HEK293 (cell line): ENCODE data around the gene SIGLEC15.

Experiments used
- CTCF ChIA-PET: fragments of 350-600 bp; formaldehyde crosslinking; extraction: SDS; loops from one replicate; lab custom pipeline; 2021; ENCODE audit warnings: antibody characterized with exemption; lab: Yijun Ruan, JAX
- POLR2A ChIA-PET: fragments of 300-600 bp; formaldehyde crosslinking; extraction: SDS; loops from one replicate; lab custom pipeline; 2020; ENCODE audit warnings: antibody characterized with exemption, inconsistent platforms; lab: Yijun Ruan, JAX
- H3K27ac ChIP-seq: fragments of 200-500 bp; sonication (Bioruptor generic); 2 replicates; pipeline ENCODE4 v1.5.1; 2014; ENCODE audit warnings: low read depth, low read length, control low read depth, inconsistent platforms; ENCODE audit errors: extremely low read depth
- H3K36me3 ChIP-seq, 2 experiments: fragments of 200-500 bp in 1 of 2; sonication (Bioruptor generic) in 1 of 2; 1 replicate in 1 of 2; 2 replicates in 1 of 2; pipeline ENCODE4 v1.5.1; 2014 to 2017; ENCODE audit warnings: inconsistent platforms in 2 of 2, low read length in 2 of 2; ENCODE audit not compliant: control insufficient read depth in 2 of 2, insufficient read depth in 1 of 2
- H3K4me1 ChIP-seq: fragments of 200-500 bp; sonication (Bioruptor generic); 2 replicates; pipeline ENCODE4 v1.5.1; 2014; ENCODE audit warnings: mild to moderate bottlenecking, low read length, inconsistent platforms; ENCODE audit not compliant: control insufficient read depth, insufficient read depth
- H3K4me3 ChIP-seq: 2 replicates; pipeline ENCODE4 v1.5.1; 2011; ENCODE audit warnings: low read depth, mild to moderate bottlenecking, control low read depth, low read length, moderate library complexity
- H3K9me3 ChIP-seq: fragments of 200-500 bp; sonication (Bioruptor generic); 2 replicates; pipeline ENCODE4 v1.5.1; 2014; ENCODE audit warnings: low read depth, low read length, inconsistent platforms; ENCODE audit not compliant: control insufficient read depth, insufficient read depth
- ATF2 ChIP-seq: fragments of 450-650 bp; formaldehyde crosslinking; IDR thresholded peaks from 2 replicates; pipeline ENCODE4 v1.5.1; 2016; ENCODE audit warnings: missing biosample characterization, missing genetic modification characterization, low read depth
- MEIS1 ChIP-seq: sonication (generic); formaldehyde crosslinking; IDR thresholded peaks from 2 replicates; pipeline ENCODE4 v1.8.1; 2022; ENCODE audit warnings: missing genetic modification reagents, mild to moderate bottlenecking, borderline replicate concordance
- PATZ1 ChIP-seq: fragments of 450-650 bp; formaldehyde crosslinking; IDR thresholded peaks from 2 replicates; pipeline ENCODE4 v1.5.1; 2016; ENCODE audit warnings: missing biosample characterization, missing genetic modification characterization
- PRDM2 ChIP-seq: fragments of 450-650 bp; formaldehyde crosslinking; IDR thresholded peaks from 2 replicates; pipeline ENCODE4 v1.5.1; 2016; ENCODE audit warnings: missing biosample characterization, missing genetic modification characterization, borderline replicate concordance
- SCRT2 ChIP-seq: fragments of 450-650 bp; formaldehyde crosslinking; IDR thresholded peaks from 2 replicates; pipeline ENCODE4 v1.5.1; 2016; ENCODE audit warnings: missing biosample characterization, missing genetic modification characterization
- ZBTB10 ChIP-seq: fragments of 450-650 bp; formaldehyde crosslinking; IDR thresholded peaks from 2 replicates; pipeline ENCODE4 v1.5.1; 2016; ENCODE audit warnings: missing biosample characterization, missing genetic modification characterization
- ZBTB49 ChIP-seq: fragments of 450-650 bp; formaldehyde crosslinking; IDR thresholded peaks from 2 replicates; pipeline ENCODE4 v1.5.1; 2016; ENCODE audit warnings: missing biosample characterization, missing genetic modification characterization, low read depth
- ZNF175 ChIP-seq: fragments of 450-650 bp; formaldehyde crosslinking; IDR thresholded peaks from 2 replicates; pipeline ENCODE4 v1.5.1; 2016; ENCODE audit warnings: missing biosample characterization, missing genetic modification characterization
- ZNF302 ChIP-seq: fragments of 450-650 bp; formaldehyde crosslinking; IDR thresholded peaks from 2 replicates; pipeline ENCODE4 v1.5.1; 2016; ENCODE audit warnings: missing biosample characterization, missing genetic modification characterization, low read depth
- ZNF350 ChIP-seq: fragments of 450-650 bp; formaldehyde crosslinking; IDR thresholded peaks from 2 replicates; pipeline ENCODE4 v1.5.0; 2017; ENCODE audit warnings: missing biosample characterization, mild to moderate bottlenecking, missing genetic modification characterization
- ZNF391 ChIP-seq: fragments of 450-650 bp; formaldehyde crosslinking; IDR thresholded peaks from 2 replicates; pipeline ENCODE4 v1.5.1; 2016; ENCODE audit warnings: low read depth, missing biosample characterization, missing genetic modification characterization, borderline replicate concordance
- ZNF423 ChIP-seq: fragments of 450-650 bp; formaldehyde crosslinking; IDR thresholded peaks from 2 replicates; pipeline ENCODE4 v1.5.1; 2016; ENCODE audit warnings: missing biosample characterization, missing genetic modification characterization
- ZNF433 ChIP-seq: fragments of 450-650 bp; formaldehyde crosslinking; IDR thresholded peaks from 2 replicates; pipeline ENCODE4 v1.5.1; 2016; ENCODE audit warnings: missing biosample characterization, missing genetic modification characterization, low read depth
- ZNF558 ChIP-seq: fragments of 450-650 bp; formaldehyde crosslinking; IDR thresholded peaks from 2 replicates; pipeline ENCODE4 v1.5.1; 2016; ENCODE audit warnings: missing biosample characterization, missing genetic modification characterization
- ZNF76 ChIP-seq: fragments of 450-650 bp; formaldehyde crosslinking; IDR thresholded peaks from 2 replicates; pipeline ENCODE4; 2016; ENCODE audit warnings: low read depth, missing biosample characterization, missing genetic modification characterization, borderline replicate concordance
- ZNF785 ChIP-seq: fragments of 450-650 bp; formaldehyde crosslinking; IDR thresholded peaks from 2 replicates; pipeline ENCODE4 v1.5.1; 2016; ENCODE audit warnings: missing biosample characterization, missing genetic modification characterization
- ZNF830 ChIP-seq: fragments of 450-650 bp; IDR thresholded peaks from 2 replicates; pipeline ENCODE4 v1.5.0; 2018; ENCODE audit warnings: missing biosample characterization, missing genetic modification characterization, low read depth, mild to moderate bottlenecking, moderate library complexity
- ZSCAN16 ChIP-seq: fragments of 450-650 bp; formaldehyde crosslinking; IDR thresholded peaks from 2 replicates; pipeline ENCODE4 v1.5.1; 2016; ENCODE audit warnings: missing biosample characterization, missing genetic modification characterization
- ZSCAN23 ChIP-seq: fragments of 450-650 bp; formaldehyde crosslinking; IDR thresholded peaks from 2 replicates; pipeline ENCODE4 v1.5.1; 2016; ENCODE audit warnings: missing biosample characterization, missing genetic modification characterization

Gene SIGLEC15

GRCh38 chr18:45834306-45834705 is 8.8 kb downstream of the SIGLEC15 start:
- no peak overlapping the region for H3K4me3 ChIP-seq
- no peaks in the 10 kb centered on the region for H3K9me3 ChIP-seq
- peaks cover 3% of the 10 kb centered on the region; the same call in 1 of the 2 replicates for H3K4me1 ChIP-seq
- no peak overlapping the region for H3K27ac ChIP-seq
- POLR2A ChIA-PET = no interaction called here
- no peaks in the 10 kb centered on the region for H3K36me3 ChIP-seq
- TF ChIP-seq ZNF76 (tag by site-specific recombination) = no peak
- TF ChIP-seq ZNF423 = no peak
- no peak for TF ChIP-seq SCRT2 (tag by site-specific recombination)
- no peak for TF ChIP-seq ZNF558 (tag by site-specific recombination)
- no peak for TF ChIP-seq PATZ1 (tag by site-specific recombination)
- no peak for TF ChIP-seq PRDM2 (tag by site-specific recombination)
- no peak for TF ChIP-seq ATF2 (tag by site-specific recombination)
- TF ChIP-seq ZNF175 (tag by site-specific recombination) = no peak
- TF ChIP-seq ZBTB49 (tag by site-specific recombination) = no peak
- TF ChIP-seq ZSCAN23 (tag by site-specific recombination) = no peak
- no peak for TF ChIP-seq ZNF302 (tag by site-specific recombination)
- TF ChIP-seq, all 188 proteins: peak for 0
- CTCF ChIA-PET = interaction anchor here (1.2 kb wide), 1 partner anchor 46 kb away, joined by 3 read pairs; no protein-coding TSS in a partner anchor

GRCh38 chr18:45835057-45835636 is 9.7 kb downstream of the SIGLEC15 start:
- Histone ChIP-seq H3K36me3 (no peaks in the 10 kb centered on the region), H3K4me3 (no peak overlapping the region), H3K27ac (no peak overlapping the region), H3K4me1 (peaks cover 3% of the 10 kb centered on the region; the same call in 1 of the 2 replicates), H3K9me3 (no peaks in the 10 kb centered on the region)
- ChIA-PET CTCF (interaction anchor here (0.6 to 1.2 kb wide), 5 partner anchors 45 to 235 kb away, joined by 3 to 4 read pairs (median 3); no protein-coding TSS in a partner anchor), POLR2A (no interaction called here)
- TF ChIP-seq ZNF391 (tag by site-specific recombination) (no peak), ZNF302 (tag by site-specific recombination) (no peak), ZNF350 (tag by site-specific recombination) (no peak), ZNF433 (tag by site-specific recombination) (no peak), ZNF830 (no peak), ZSCAN16 (tag by site-specific recombination) (no peak), ZNF175 (tag by site-specific recombination) (no peak), ZBTB10 (tag by site-specific recombination) (no peak), ZNF785 (tag by site-specific recombination) (no peak), MEIS1 (CRISPR knock-in tag) (no peak)
